RWPE2 (cell line): ENCODE data around the gene TSC22D3.
A peak's percentile ranks its signal among the peaks of the same experiment; 100 is the strongest.

Experiments used
- ATAC-seq: fragments of 200-7000 bp; cut with Tn5 transposase; 3 replicates; pipeline ENCODE4 v1.9.1; 2021; ENCODE audit warnings: low read depth
- DNase-seq: peaks from one replicate; pipeline ENCODE4 v3.0.0-alpha.2; 2020; ENCODE audit warnings: low spot score
- H3K27ac ChIP-seq: fragments of 450-650 bp; 2 replicates; pipeline ENCODE4 v1.5.1; 2017; ENCODE audit warnings: mild to moderate bottlenecking; ENCODE audit not compliant: poor library complexity, severe bottlenecking
- H3K27me3 ChIP-seq: fragments of 250-450 bp; sonication (Bioruptor Pico); 2 replicates; pipeline ENCODE4 v1.5.1; 2021; ENCODE audit warnings: mild to moderate bottlenecking, moderate library complexity; ENCODE audit not compliant: insufficient read depth, poor library complexity, severe bottlenecking
- H3K36me3 ChIP-seq: fragments of 250-450 bp; sonication (Bioruptor Pico); 2 replicates; pipeline ENCODE4 v1.5.1; 2020; ENCODE audit warnings: low read depth, mild to moderate bottlenecking, moderate library complexity
- H3K4me1 ChIP-seq: fragments of 250-450 bp; sonication (Bioruptor Pico); 2 replicates; pipeline ENCODE4 v1.5.1; 2021; ENCODE audit warnings: mild to moderate bottlenecking, moderate library complexity; ENCODE audit not compliant: insufficient read depth, poor library complexity, severe bottlenecking
- H3K4me3 ChIP-seq: fragments of 250-450 bp; sonication (Bioruptor Pico); 2 replicates; pipeline ENCODE4 v1.5.1; 2021; ENCODE audit warnings: mild to moderate bottlenecking, moderate library complexity; ENCODE audit not compliant: severe bottlenecking
- H3K9me3 ChIP-seq: fragments of 250-450 bp; sonication (Bioruptor Pico); 2 replicates; pipeline ENCODE4 v1.5.1; 2021; ENCODE audit warnings: mild to moderate bottlenecking, moderate library complexity; ENCODE audit not compliant: severe bottlenecking
- CTCF ChIP-seq: fragments of 450-650 bp; IDR thresholded peaks from one replicate; pipeline ENCODE4 v1.5.1; 2017; ENCODE audit warnings: mild to moderate bottlenecking, moderate library complexity; ENCODE audit not compliant: poor library complexity, severe bottlenecking

Gene TSC22D3

GRCh38 chrX:107805179-107805578, 29.6 kb upstream of the TSC22D3 start:
- TF ChIP-seq CTCF: no peak
- no peaks in the 10 kb centered on the region for H3K4me1 ChIP-seq
- no peaks in the 10 kb centered on the region for H3K27me3 ChIP-seq
- H3K4me3 ChIP-seq: no peak overlapping the region
- no peaks in the 10 kb centered on the region for H3K9me3 ChIP-seq
- ATAC-seq: no peak
- no peak for DNase-seq
- no peak overlapping the region for H3K27ac ChIP-seq
- H3K36me3 ChIP-seq: no peaks in the 10 kb centered on the region

- no peak overlapping the region for H3K27ac ChIP-seq
- no peaks in the 10 kb centered on the region for H3K4me1 ChIP-seq
- DNase-seq: no peak
- H3K4me3 ChIP-seq: no peak overlapping the region
- ATAC-seq: no peak
- no peaks in the 10 kb centered on the region for H3K36me3 ChIP-seq
- no peaks in the 10 kb centered on the region for H3K9me3 ChIP-seq
- H3K27me3 ChIP-seq: no peaks in the 10 kb centered on the region
- no peak for TF ChIP-seq CTCF
Measured at GRCh38 chrX:107804427-107804826, 28.8 kb upstream of the TSC22D3 start.

GRCh38 chrX:107787827-107788226, 12.2 kb upstream of the TSC22D3 start:
- H3K9me3 ChIP-seq: no peaks in the 10 kb centered on the region
- no peaks in the 10 kb centered on the region for H3K4me1 ChIP-seq
- ATAC-seq: no peak
- TF ChIP-seq CTCF: no peak
- H3K4me3 ChIP-seq: no peak overlapping the region
- H3K27me3 ChIP-seq: no peaks in the 10 kb centered on the region
- DNase-seq: no peak
- H3K27ac ChIP-seq: no peak overlapping the region
- no peaks in the 10 kb centered on the region for H3K36me3 ChIP-seq

GRCh38 chrX:107780525-107780924, 4.9 kb upstream of the TSC22D3 start:
- H3K4me3 ChIP-seq: no peak overlapping the region
- H3K27ac ChIP-seq: no peak overlapping the region
- DNase-seq (no peak), ATAC-seq (no peak)
- H3K4me1 ChIP-seq: peaks cover 6% of the 10 kb centered on the region
- no peaks in the 10 kb centered on the region for H3K27me3 ChIP-seq
- no peaks in the 10 kb centered on the region for H3K36me3 ChIP-seq
- TF ChIP-seq CTCF: no peak
- no peaks in the 10 kb centered on the region for H3K9me3 ChIP-seq

GRCh38 chrX:107777536-107777832, 1.9 kb upstream of the TSC22D3 start, which contains the start of gene NCBP2L:
Gene NCBP2L, plus strand, starts transcription at chrX:107777733. Its CDS starts 16,488 bp downstream, at chrX:107794221.
- H3K4me3 ChIP-seq: peak within 1 kb of the TSS; percentile 31

More at GRCh38 chrX:107777536-107777832, 1.9 kb upstream of the TSC22D3 start, which contains the start of gene NCBP2L:
- ATAC-seq (no peak), DNase-seq (no peak)
- Histone ChIP-seq H3K27ac (peak within 1 kb of the TSS; percentile 21), H3K4me1 (peaks cover 6% of the 10 kb centered on the region), H3K27me3 (no peaks in the 10 kb centered on the region), H3K36me3 (no peaks in the 10 kb centered on the region), H3K9me3 (no peaks in the 10 kb centered on the region)
- TF ChIP-seq CTCF: peak; percentile 31
